BE2C (cell line): ENCODE data around the gene PGR.

Experiments used
- DNase-seq: peaks from one replicate; pipeline ENCODE4 v3.0.0-alpha.2; 2020
- H3K27me3 ChIP-seq: fragments of 250-450 bp; sonication (Bioruptor Pico); 2 replicates; pipeline ENCODE4 v1.5.1; 2020; ENCODE audit warnings: mild to moderate bottlenecking
- H3K36me3 ChIP-seq: fragments of 250-450 bp; sonication (Bioruptor Pico); 2 replicates; pipeline ENCODE4 v1.5.1; 2020; ENCODE audit warnings: mild to moderate bottlenecking
- H3K4me1 ChIP-seq: fragments of 250-450 bp; sonication (Bioruptor Pico); 2 replicates; pipeline ENCODE4 v1.5.1; 2020
- H3K4me3 ChIP-seq: 2 replicates; pipeline ENCODE4 v1.5.1; 2011; ENCODE audit warnings: low read depth, low read length
- H3K9me3 ChIP-seq: fragments of 250-450 bp; sonication (Bioruptor Pico); 2 replicates; pipeline ENCODE4 v1.5.1; 2020
- CTCF ChIP-seq: IDR thresholded peaks from 2 replicates; pipeline ENCODE4 v1.5.1; 2012; ENCODE audit warnings: mild to moderate bottlenecking, low read depth, low read length

The PGR gene

GRCh38 chr11:101031713-101032112 is 97.9 kb downstream of the PGR start:
- TF ChIP-seq CTCF: no peak
- H3K4me1 ChIP-seq: no peaks in the 10 kb centered on the region
- no peak overlapping the region for H3K4me3 ChIP-seq
- no peaks in the 10 kb centered on the region for H3K27me3 ChIP-seq
- H3K9me3 ChIP-seq: no peaks in the 10 kb centered on the region
- H3K36me3 ChIP-seq: no peaks in the 10 kb centered on the region
- no peak for DNase-seq

- no peaks in the 10 kb centered on the region for H3K4me1 ChIP-seq
- no peaks in the 10 kb centered on the region for H3K36me3 ChIP-seq
- no peak for DNase-seq
- no peaks in the 10 kb centered on the region for H3K9me3 ChIP-seq
- H3K4me3 ChIP-seq: no peak overlapping the region
- no peaks in the 10 kb centered on the region for H3K27me3 ChIP-seq
- no peak for TF ChIP-seq CTCF
These were observed 98.9 kb downstream of the PGR start for GRCh38 chr11:101030692-101031091.

GRCh38 chr11:101030015-101030414 is 99.6 kb downstream of the PGR start:
- DNase-seq: no peak
- Histone ChIP-seq H3K27me3 (no peaks in the 10 kb centered on the region), H3K4me1 (no peaks in the 10 kb centered on the region), H3K4me3 (no peak overlapping the region), H3K36me3 (no peaks in the 10 kb centered on the region), H3K9me3 (no peaks in the 10 kb centered on the region)
- TF ChIP-seq CTCF: no peak

- TF ChIP-seq CTCF: no peak
- Histone ChIP-seq H3K9me3 (no peaks in the 10 kb centered on the region), H3K27me3 (no peaks in the 10 kb centered on the region), H3K4me3 (no peak overlapping the region), H3K4me1 (no peaks in the 10 kb centered on the region), H3K36me3 (no peaks in the 10 kb centered on the region)
- no peak for DNase-seq
These were observed 101.0 kb downstream of the PGR start for GRCh38 chr11:101028644-101029043.

GRCh38 chr11:101022256-101022655 is 107.4 kb downstream of the PGR start:
- Histone ChIP-seq H3K36me3 (no peaks in the 10 kb centered on the region), H3K4me1 (no peaks in the 10 kb centered on the region), H3K27me3 (peaks cover 7% of the 10 kb centered on the region), H3K9me3 (no peaks in the 10 kb centered on the region), H3K4me3 (no peak overlapping the region)
- no peak for TF ChIP-seq CTCF
- DNase-seq: no peak

- H3K4me3 ChIP-seq: no peak overlapping the region
- no peaks in the 10 kb centered on the region for H3K4me1 ChIP-seq
- no peaks in the 10 kb centered on the region for H3K36me3 ChIP-seq
- H3K27me3 ChIP-seq: peaks cover 7% of the 10 kb centered on the region
- no peak for DNase-seq
- no peak for TF ChIP-seq CTCF
- no peaks in the 10 kb centered on the region for H3K9me3 ChIP-seq
These were observed 109.7 kb downstream of the PGR start for GRCh38 chr11:101019870-101020269.
